A549 (cell line): ENCODE data around the gene LPO. TPM values are rescaled to one million over a fixed set of nuclear protein-coding genes. Genes with fewer than 3 reads are reported as not detected.

Experiments
- ATAC-seq, 2 experiments: fragments of 200-7000 bp in 1 of 2; fragments of >200 bp in 1 of 2; cut with Nextera tagmentation in 1 of 2; cut with Tn5 transposase in 1 of 2; 3 replicates each; pipeline versions ENCODE4 v1.8.0 to v1.9.1; 2018 to 2020; ENCODE audit warnings: mild to moderate bottlenecking in 1 of 2, moderate library complexity in 1 of 2
- CTCF ChIA-PET: fragments of 300-600 bp; sonication (Branson Sonifier 250); formaldehyde crosslinking; extraction: SDS; loops from one replicate; lab custom pipeline; 2021; ENCODE audit warnings: antibody characterized with exemption, inconsistent platforms; lab: Yijun Ruan, JAX
- POLR2A ChIA-PET: fragments of 350-600 bp; formaldehyde crosslinking; extraction: SDS; loops from one replicate; lab custom pipeline; 2021; ENCODE audit warnings: antibody characterized with exemption, inconsistent platforms; lab: Yijun Ruan, JAX
- DNase-seq, 2 experiments: peaks; one replicate each; pipeline versions ENCODE4 v3.0.0 to v3.0.0-alpha.2; 2011 to 2016; ENCODE audit warnings: low read depth in 1 of 2, low spot score in 1 of 2
- FAIRE-seq: peaks from 2 replicates; lab custom pipeline; 2011; peaks lifted over from hg19 to GRCh38; lab: Jason Lieb, UNC
- H3K27ac ChIP-seq, 2 experiments: fragments of >200 bp; sonication (Bioruptor Twin); formaldehyde crosslinking; 3 replicates each; pipeline ENCODE4 v1.5.1; 2016 to 2017
- H3K4me1 ChIP-seq: fragments of >200 bp; sonication (Bioruptor Twin); formaldehyde crosslinking; 3 replicates; pipeline ENCODE4 v1.6.1; 2016
- H3K4me2 ChIP-seq: fragments of >200 bp; sonication (Bioruptor Twin); formaldehyde crosslinking; 3 replicates; pipeline ENCODE4 v1.6.1; 2016
- H3K4me3 ChIP-seq: fragments of >200 bp; sonication (Bioruptor Twin); formaldehyde crosslinking; 3 replicates; pipeline ENCODE4 v1.5.1; 2016
- H3K9me3 ChIP-seq: fragments of >200 bp; sonication (Bioruptor Twin); formaldehyde crosslinking; 3 replicates; pipeline ENCODE4 v1.6.1; 2016
- BHLHE40 ChIP-seq: IDR thresholded peaks from 2 replicates; pipeline ENCODE4 v1.6.1; 2012; ENCODE audit warnings: low read depth, low read length, inconsistent platforms
- EHMT2 ChIP-seq: fragments of 200-600 bp; sonication (generic); IDR thresholded peaks from 2 replicates; pipeline ENCODE4 v1.6.1; 2016; ENCODE audit warnings: antibody characterized with exemption, low read depth, mild to moderate bottlenecking, moderate library complexity
- ESRRA ChIP-seq: fragments of 150-350 bp; IDR thresholded peaks from 2 replicates; pipeline ENCODE4 v1.6.1; 2014; ENCODE audit warnings: mild to moderate bottlenecking, low read length, borderline replicate concordance
- GATA3 ChIP-seq: IDR thresholded peaks from 2 replicates; pipeline ENCODE4 v1.6.1; 2012; ENCODE audit warnings: borderline replicate concordance
- HDAC2 ChIP-seq: fragments of 200-600 bp; sonication (generic); IDR thresholded peaks from 2 replicates; pipeline ENCODE4 v1.6.1; 2016
- HES2 ChIP-seq: fragments of >200 bp; sonication (Bioruptor Twin); formaldehyde crosslinking; IDR thresholded peaks from 2 replicates; pipeline ENCODE4 v1.6.1; 2016
- HOXB5 ChIP-seq: fragments of 250-450 bp; sonication (Bioruptor Pico); IDR thresholded peaks from 2 replicates; pipeline ENCODE4 v1.5.0; 2020; ENCODE audit warnings: mild to moderate bottlenecking, moderate library complexity
- JUN ChIP-seq, 2 experiments: fragments of >200 bp; sonication (Bioruptor Twin); formaldehyde crosslinking; IDR thresholded peaks; 2 replicates in 1 of 2; 3 replicates in 1 of 2; pipeline ENCODE4 v1.6.1; 2016 to 2017
- KDM1A ChIP-seq: fragments of 200-600 bp; sonication (generic); IDR thresholded peaks from 2 replicates; pipeline ENCODE4 v1.6.1; 2016; ENCODE audit warnings: low read depth, mild to moderate bottlenecking
- KDM5A ChIP-seq: fragments of 200-600 bp; sonication (generic); IDR thresholded peaks from 2 replicates; pipeline ENCODE4 v1.6.1; 2016; ENCODE audit warnings: antibody characterized with exemption, mild to moderate bottlenecking
- MAX ChIP-seq: IDR thresholded peaks from 2 replicates; pipeline ENCODE4 v1.6.1; 2012
- MAZ ChIP-seq: fragments of 150-350 bp; IDR thresholded peaks from 2 replicates; pipeline ENCODE4 v1.6.1; 2014; ENCODE audit warnings: antibody characterized with exemption, low read depth, low read length, borderline replicate concordance
- NR3C1 ChIP-seq: fragments of >200 bp; sonication (Bioruptor Twin); formaldehyde crosslinking; IDR thresholded peaks from 3 replicates; pipeline ENCODE4 v1.6.1; 2017
- PHF8 ChIP-seq: fragments of 200-600 bp; sonication (generic); IDR thresholded peaks from 2 replicates; pipeline ENCODE4 v1.6.1; 2016; ENCODE audit warnings: low read depth, mild to moderate bottlenecking, antibody characterized with exemption, moderate library complexity, borderline replicate concordance
- RARB ChIP-seq: fragments of 250-450 bp; sonication (Bioruptor Pico); IDR thresholded peaks from 2 replicates; pipeline ENCODE4 v1.8.0; 2021; ENCODE audit warnings: mild to moderate bottlenecking, moderate library complexity
- RFX5 ChIP-seq: fragments of 450-650 bp; IDR thresholded peaks from 2 replicates; pipeline ENCODE4 v1.7.1; 2014; ENCODE audit warnings: antibody characterized with exemption, mild to moderate bottlenecking, moderate library complexity
- WGBS: methylation state at CpG from one replicate; pipeline ENCODE4 v1.1.6; 2017; ENCODE audit errors: missing lambda C conversion rate; 5-methylcytosine and 5-hydroxymethylcytosine counted together
- polyA plus RNA-seq, 4 experiments: library from polyadenylated mRNA; depleted of rRNA in 3 of 4; stranded (reverse); fragments of >200 nt; fragmentation: RNase III in 1 of 4; extraction: RNeasy Plus Mini Kit Qiagen cat#74134 plus additional on column Dnase treatment in 1 of 4; gene quantifications; 2 replicates in 3 of 4; 3 replicates in 1 of 4; pipeline ENCODE4 v1.2.3, GENCODE V29; 2011 to 2017
- TF ChIP-seq, protein P1 (sequence below): fragments of 200-600 bp; sonication (generic); IDR thresholded peaks from 2 replicates; pipeline ENCODE4 v1.6.1; 2016; ENCODE audit warnings: antibody characterized with exemption, mild to moderate bottlenecking, moderate library complexity
- TF ChIP-seq, protein P2 (sequence below): fragments of 150-350 bp; IDR thresholded peaks from 2 replicates; pipeline ENCODE4 v1.6.1; 2014; ENCODE audit warnings: low read depth, mild to moderate bottlenecking, low read length
- TF ChIP-seq, protein P3 (sequence below): fragments of >200 bp; sonication (Bioruptor Twin); formaldehyde crosslinking; IDR thresholded peaks from 3 replicates; pipeline ENCODE4 v1.5.1; 2016

LPO gene
- polyA plus RNA-seq, 2 of the 4 experiments (the other 2 are of a cell fraction), result not detected

GRCh38 chr17:58271216-58271931 is 33.0 kb downstream of the LPO start:
- no peak for FAIRE-seq
- ChIA-PET POLR2A (no interaction called here), CTCF (interaction anchor here (1.3 to 2.4 kb wide), 6 partner anchors 9 to 192 kb away, joined by 3 to 14 read pairs (median 4); partner anchors contain the start of gene MPO)
- WGBS, result 67% methylated on average over 21 of the region's 21 CpGs
- H3K9me3 ChIP-seq, result no peaks in the 10 kb centered on the region
- no peak overlapping the region for H3K4me2 ChIP-seq
- H3K4me3 ChIP-seq, result no peak overlapping the region
- H3K27ac ChIP-seq, result no peak overlapping the region
- H3K4me1 ChIP-seq, result no peaks in the 10 kb centered on the region
- no peak for DNase-seq
- ATAC-seq, result no peak
- TF ChIP-seq MAZ (no peak), KDM1A (no peak)

DNA sequence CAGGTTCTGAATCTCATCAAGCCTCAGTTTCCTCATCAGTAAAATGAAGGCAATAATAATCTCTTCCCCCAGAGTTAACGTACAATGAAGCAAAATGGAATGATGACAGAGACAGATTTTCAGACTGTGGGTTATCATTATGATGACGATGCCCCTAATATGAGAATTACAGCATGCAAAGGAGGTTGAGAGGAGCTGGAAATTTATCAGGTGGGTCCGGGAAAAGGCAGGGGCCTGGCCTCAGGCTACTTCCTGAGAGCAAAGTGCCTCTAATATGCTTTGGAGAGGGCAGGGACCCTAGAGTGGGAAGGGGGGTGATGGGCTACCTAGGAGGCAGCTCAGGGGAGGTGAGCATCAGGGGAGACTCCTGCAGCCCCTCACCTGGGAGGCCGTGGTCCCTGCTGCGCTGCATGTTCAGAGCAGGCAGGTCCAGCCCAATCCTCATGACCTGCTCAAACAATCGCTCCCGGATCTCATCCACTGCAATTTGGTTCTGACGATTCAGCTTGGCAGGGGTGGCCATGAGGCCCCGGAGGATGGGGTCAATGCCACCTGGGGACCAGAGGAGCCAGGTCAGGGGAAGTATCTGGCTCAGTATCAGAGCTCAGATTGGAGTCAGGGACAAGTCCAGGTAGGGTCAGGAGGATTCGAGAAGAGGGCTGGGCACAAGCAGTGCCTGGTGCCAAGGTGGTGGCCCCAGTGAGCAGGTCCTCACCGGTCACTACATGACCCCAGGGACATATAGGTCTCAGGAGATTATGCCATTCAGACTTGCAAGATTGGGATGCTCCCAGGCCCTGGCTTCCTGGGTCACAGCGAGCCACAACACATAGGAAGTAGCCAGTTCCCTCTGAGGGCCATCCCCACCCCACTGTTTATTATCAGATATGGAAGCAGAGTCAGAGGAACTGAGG is 34.2 kb downstream of the LPO start:
- Histone ChIP-seq H3K4me2 (no peak overlapping the region), H3K9me3 (no peaks in the 10 kb centered on the region), H3K4me1 (no peaks in the 10 kb centered on the region), H3K27ac (no peak overlapping the region), H3K4me3 (no peak overlapping the region)
- ATAC-seq, result no peak
- no peak for FAIRE-seq
- ChIA-PET POLR2A (no interaction called here), CTCF (interaction anchor here (1.2 to 1.9 kb wide), 4 partner anchors 8 to 32 kb away, joined by 3 to 5 read pairs (median 4); partner anchors contain the start of gene MPO)
- WGBS, result 37% methylated on average over 12 of the region's 12 CpGs
- DNase-seq, result peak in 1 of 2 experiments; percentile 4
- TF ChIP-seq, protein P1, sequence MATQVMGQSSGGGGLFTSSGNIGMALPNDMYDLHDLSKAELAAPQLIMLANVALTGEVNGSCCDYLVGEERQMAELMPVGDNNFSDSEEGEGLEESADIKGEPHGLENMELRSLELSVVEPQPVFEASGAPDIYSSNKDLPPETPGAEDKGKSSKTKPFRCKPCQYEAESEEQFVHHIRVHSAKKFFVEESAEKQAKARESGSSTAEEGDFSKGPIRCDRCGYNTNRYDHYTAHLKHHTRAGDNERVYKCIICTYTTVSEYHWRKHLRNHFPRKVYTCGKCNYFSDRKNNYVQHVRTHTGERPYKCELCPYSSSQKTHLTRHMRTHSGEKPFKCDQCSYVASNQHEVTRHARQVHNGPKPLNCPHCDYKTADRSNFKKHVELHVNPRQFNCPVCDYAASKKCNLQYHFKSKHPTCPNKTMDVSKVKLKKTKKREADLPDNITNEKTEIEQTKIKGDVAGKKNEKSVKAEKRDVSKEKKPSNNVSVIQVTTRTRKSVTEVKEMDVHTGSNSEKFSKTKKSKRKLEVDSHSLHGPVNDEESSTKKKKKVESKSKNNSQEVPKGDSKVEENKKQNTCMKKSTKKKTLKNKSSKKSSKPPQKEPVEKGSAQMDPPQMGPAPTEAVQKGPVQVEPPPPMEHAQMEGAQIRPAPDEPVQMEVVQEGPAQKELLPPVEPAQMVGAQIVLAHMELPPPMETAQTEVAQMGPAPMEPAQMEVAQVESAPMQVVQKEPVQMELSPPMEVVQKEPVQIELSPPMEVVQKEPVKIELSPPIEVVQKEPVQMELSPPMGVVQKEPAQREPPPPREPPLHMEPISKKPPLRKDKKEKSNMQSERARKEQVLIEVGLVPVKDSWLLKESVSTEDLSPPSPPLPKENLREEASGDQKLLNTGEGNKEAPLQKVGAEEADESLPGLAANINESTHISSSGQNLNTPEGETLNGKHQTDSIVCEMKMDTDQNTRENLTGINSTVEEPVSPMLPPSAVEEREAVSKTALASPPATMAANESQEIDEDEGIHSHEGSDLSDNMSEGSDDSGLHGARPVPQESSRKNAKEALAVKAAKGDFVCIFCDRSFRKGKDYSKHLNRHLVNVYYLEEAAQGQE, result no peak
- TF ChIP-seq RFX5, result no peak
- TF ChIP-seq NR3C1, result no peak
- TF ChIP-seq HES2, result no peak

GRCh38 chr17:58273453-58274104 is 35.2 kb downstream of the LPO start:
- peak in 1 of 2 experiments; percentile 1 for DNase-seq
- Histone ChIP-seq H3K4me1 (no peaks in the 10 kb centered on the region), H3K4me3 (no peak overlapping the region)
- ChIA-PET CTCF (no interaction called here), POLR2A (no interaction called here)
- no peak for FAIRE-seq
- 57% methylated on average over 15 of the region's 15 CpGs for WGBS
- no peak for ATAC-seq
- no peak for TF ChIP-seq JUN (IDR thresholded peaks at IDR 0.05)
- no peak for TF ChIP-seq HOXB5
- TF ChIP-seq MAX, result no peak
- no peak for TF ChIP-seq GATA3
- TF ChIP-seq, all 56 proteins: peak for 0
- Histone ChIP-seq H3K27ac (no peak overlapping the region), H3K9me3 (no peaks in the 10 kb centered on the region), H3K4me2 (no peak overlapping the region)

GRCh38 chr17:58275417-58275816 is 37.0 kb downstream of the LPO start:
- POLR2A ChIA-PET, result no interaction called here
- 49% methylated on average over 10 of the region's 10 CpGs for WGBS
- Histone ChIP-seq H3K4me2 (no peak overlapping the region), H3K4me3 (no peak overlapping the region), H3K9me3 (no peaks in the 10 kb centered on the region), H3K4me1 (no peaks in the 10 kb centered on the region), H3K27ac (no peak overlapping the region)
- FAIRE-seq (no peak), DNase-seq (no peak), ATAC-seq (no peak)
- CTCF ChIA-PET, result interaction anchor here (0.6 to 2.1 kb wide), 7 partner anchors 9 to 481 kb away, joined by 3 to 6 read pairs (median 3); no protein-coding TSS in a partner anchor
- TF ChIP-seq BHLHE40 (no peak), EHMT2 (no peak), RARB (no peak), KDM5A (no peak), HDAC2 (no peak), PHF8 (no peak), ESRRA (no peak), MAZ (no peak)
- TF ChIP-seq, protein P2, sequence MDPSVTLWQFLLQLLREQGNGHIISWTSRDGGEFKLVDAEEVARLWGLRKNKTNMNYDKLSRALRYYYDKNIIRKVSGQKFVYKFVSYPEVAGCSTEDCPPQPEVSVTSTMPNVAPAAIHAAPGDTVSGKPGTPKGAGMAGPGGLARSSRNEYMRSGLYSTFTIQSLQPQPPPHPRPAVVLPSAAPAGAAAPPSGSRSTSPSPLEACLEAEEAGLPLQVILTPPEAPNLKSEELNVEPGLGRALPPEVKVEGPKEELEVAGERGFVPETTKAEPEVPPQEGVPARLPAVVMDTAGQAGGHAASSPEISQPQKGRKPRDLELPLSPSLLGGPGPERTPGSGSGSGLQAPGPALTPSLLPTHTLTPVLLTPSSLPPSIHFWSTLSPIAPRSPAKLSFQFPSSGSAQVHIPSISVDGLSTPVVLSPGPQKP, result no peak
- TF ChIP-seq, protein P3, sequence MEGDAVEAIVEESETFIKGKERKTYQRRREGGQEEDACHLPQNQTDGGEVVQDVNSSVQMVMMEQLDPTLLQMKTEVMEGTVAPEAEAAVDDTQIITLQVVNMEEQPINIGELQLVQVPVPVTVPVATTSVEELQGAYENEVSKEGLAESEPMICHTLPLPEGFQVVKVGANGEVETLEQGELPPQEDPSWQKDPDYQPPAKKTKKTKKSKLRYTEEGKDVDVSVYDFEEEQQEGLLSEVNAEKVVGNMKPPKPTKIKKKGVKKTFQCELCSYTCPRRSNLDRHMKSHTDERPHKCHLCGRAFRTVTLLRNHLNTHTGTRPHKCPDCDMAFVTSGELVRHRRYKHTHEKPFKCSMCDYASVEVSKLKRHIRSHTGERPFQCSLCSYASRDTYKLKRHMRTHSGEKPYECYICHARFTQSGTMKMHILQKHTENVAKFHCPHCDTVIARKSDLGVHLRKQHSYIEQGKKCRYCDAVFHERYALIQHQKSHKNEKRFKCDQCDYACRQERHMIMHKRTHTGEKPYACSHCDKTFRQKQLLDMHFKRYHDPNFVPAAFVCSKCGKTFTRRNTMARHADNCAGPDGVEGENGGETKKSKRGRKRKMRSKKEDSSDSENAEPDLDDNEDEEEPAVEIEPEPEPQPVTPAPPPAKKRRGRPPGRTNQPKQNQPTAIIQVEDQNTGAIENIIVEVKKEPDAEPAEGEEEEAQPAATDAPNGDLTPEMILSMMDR, result no peak
